ENCODE results near the gene SYT8.

The SYT8 gene

DNA sequence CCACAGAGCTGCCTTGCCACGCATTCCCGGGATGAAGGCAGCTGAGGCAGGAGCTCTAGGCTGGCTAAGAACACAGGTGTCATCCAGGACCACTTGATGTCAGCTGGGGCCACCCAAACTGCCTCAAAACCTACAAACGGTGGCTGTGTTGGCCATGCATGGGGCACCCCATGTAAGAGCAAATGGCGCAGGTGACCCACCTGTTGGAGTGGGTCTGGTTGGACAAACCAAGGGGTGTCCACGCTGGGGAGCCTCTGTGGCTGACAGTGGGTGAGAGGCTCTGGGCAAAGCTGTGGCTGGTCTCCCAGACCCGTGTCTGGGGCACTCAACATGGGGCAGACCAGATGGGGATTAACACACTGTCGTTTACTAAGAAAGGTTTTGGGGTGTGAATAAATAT, 19.0 kb upstream of the SYT8 start:
- Histone ChIP-seq H3K9ac (no peak overlapping the region), H4K20me1 (ENCODE audit: insufficient read depth) (no peaks in the 10 kb centered on the region), H2AFZ (ENCODE audit: low read depth) (no peak overlapping the region), H3K4me3 (IDR thresholded peaks at IDR 0.05; ENCODE audit: insufficient read depth, low read depth, low read length) (no peak overlapping the region), H3K79me2 (ENCODE audit: insufficient read depth, low read depth) (no peaks in the 10 kb centered on the region), H3K36me3 (ENCODE audit: insufficient read depth) (no peaks in the 10 kb centered on the region), H3K27me3 (ENCODE audit: insufficient read depth, low read depth) (peaks cover 97% of the 10 kb centered on the region), H3K4me1 (ENCODE audit: low read depth, poor library complexity, severe bottlenecking) (no peaks in the 10 kb centered on the region), H3K27ac (no peak overlapping the region), H3K4me2 (no peak overlapping the region)
- TF ChIP-seq, protein P1, sequence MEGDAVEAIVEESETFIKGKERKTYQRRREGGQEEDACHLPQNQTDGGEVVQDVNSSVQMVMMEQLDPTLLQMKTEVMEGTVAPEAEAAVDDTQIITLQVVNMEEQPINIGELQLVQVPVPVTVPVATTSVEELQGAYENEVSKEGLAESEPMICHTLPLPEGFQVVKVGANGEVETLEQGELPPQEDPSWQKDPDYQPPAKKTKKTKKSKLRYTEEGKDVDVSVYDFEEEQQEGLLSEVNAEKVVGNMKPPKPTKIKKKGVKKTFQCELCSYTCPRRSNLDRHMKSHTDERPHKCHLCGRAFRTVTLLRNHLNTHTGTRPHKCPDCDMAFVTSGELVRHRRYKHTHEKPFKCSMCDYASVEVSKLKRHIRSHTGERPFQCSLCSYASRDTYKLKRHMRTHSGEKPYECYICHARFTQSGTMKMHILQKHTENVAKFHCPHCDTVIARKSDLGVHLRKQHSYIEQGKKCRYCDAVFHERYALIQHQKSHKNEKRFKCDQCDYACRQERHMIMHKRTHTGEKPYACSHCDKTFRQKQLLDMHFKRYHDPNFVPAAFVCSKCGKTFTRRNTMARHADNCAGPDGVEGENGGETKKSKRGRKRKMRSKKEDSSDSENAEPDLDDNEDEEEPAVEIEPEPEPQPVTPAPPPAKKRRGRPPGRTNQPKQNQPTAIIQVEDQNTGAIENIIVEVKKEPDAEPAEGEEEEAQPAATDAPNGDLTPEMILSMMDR (conservative IDR thresholded peaks at IDR 0.05; ENCODE audit: low read depth, low read length): no peak

DNA sequence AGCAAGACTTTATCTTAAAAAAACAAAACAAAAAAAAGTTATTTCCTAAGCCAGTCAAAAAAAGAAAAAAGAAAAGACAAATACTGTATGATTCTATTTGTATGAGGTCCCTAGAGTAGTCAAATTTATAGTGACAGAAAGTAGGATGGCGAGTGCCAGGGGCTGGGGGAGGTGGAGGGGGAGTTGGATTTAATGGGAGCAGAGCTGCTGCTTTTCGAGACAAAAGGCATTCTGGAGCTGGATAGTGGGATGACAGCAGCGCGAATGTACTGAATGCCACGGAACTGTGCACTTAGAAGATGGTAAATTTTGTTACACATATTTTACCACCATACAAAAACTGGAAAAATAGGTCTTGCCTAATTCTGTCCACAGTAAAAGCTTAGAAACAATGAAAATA, 17.8 kb upstream of the SYT8 start:
- Histone ChIP-seq H3K4me3 (IDR thresholded peaks at IDR 0.05; ENCODE audit: insufficient read depth, low read depth, low read length) (no peak overlapping the region), H2AFZ (ENCODE audit: low read depth) (no peak overlapping the region), H3K4me2 (no peak overlapping the region), H3K27me3 (ENCODE audit: insufficient read depth, low read depth) (peaks cover 94% of the 10 kb centered on the region), H3K9ac (no peak overlapping the region), H3K4me1 (ENCODE audit: low read depth, poor library complexity, severe bottlenecking) (no peaks in the 10 kb centered on the region), H3K79me2 (ENCODE audit: insufficient read depth, low read depth) (no peaks in the 10 kb centered on the region), H3K36me3 (ENCODE audit: insufficient read depth) (no peaks in the 10 kb centered on the region), H3K27ac (no peak overlapping the region), H4K20me1 (ENCODE audit: insufficient read depth) (no peaks in the 10 kb centered on the region)
- TF ChIP-seq, protein P1 (conservative IDR thresholded peaks at IDR 0.05; ENCODE audit: low read depth, low read length): no peak

DNA sequence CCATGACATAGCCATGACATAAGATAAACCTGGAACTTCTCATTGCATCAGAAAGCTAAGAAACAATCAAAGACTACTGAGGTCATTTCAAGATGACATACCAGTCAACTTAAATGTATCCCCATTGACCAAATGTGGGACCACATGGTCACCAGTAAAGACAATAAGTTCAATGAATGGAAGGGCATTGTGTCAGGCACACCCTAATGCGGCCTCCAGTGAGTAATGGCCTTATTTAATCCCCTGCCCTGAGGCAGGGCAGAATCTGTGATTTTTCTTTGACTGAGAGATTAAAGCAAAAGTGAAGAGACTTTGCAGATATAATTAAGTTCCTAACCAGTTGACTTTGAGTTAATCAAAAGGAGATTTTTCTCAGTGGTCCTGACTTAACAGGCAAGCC, 17.3 kb upstream of the SYT8 start:
- no peak overlapping the region for H2AFZ ChIP-seq (ENCODE audit: low read depth)
- TF ChIP-seq, protein P1 (conservative IDR thresholded peaks at IDR 0.05; ENCODE audit: low read depth, low read length): no peak
- no peak overlapping the region for H3K27ac ChIP-seq
- no peak overlapping the region for H3K4me2 ChIP-seq
- no peaks in the 10 kb centered on the region for H4K20me1 ChIP-seq (ENCODE audit: insufficient read depth)
- H3K4me1 ChIP-seq (ENCODE audit: low read depth, poor library complexity, severe bottlenecking): no peaks in the 10 kb centered on the region
- peaks cover 94% of the 10 kb centered on the region for H3K27me3 ChIP-seq (ENCODE audit: insufficient read depth, low read depth)
- no peaks in the 10 kb centered on the region for H3K79me2 ChIP-seq (ENCODE audit: insufficient read depth, low read depth)
- no peak overlapping the region for H3K4me3 ChIP-seq (IDR thresholded peaks at IDR 0.05; ENCODE audit: insufficient read depth, low read depth, low read length)
- no peaks in the 10 kb centered on the region for H3K36me3 ChIP-seq (ENCODE audit: insufficient read depth)
- H3K9ac ChIP-seq: no peak overlapping the region

DNA sequence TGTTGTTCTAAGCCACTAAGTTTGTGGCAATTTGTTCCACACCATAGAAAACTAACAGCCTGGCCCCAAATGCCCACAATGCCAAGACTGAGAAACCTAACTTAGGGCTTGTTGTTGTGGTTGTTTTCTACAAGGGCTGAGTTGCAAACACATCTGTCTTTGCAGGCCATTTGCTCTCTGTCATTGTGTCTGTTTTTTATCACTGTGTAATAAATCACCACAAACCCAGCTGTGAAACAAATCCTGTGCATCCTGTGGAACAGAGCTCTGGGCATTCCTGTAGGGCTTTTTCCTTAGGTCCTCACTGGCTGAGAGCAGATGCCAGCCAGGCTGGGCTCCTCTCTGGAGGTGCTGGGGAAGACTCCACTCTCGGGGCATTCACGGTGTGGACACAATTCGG, 15.7 kb upstream of the SYT8 start:
- no peaks in the 10 kb centered on the region for H3K79me2 ChIP-seq (ENCODE audit: insufficient read depth, low read depth)
- no peak overlapping the region for H3K4me2 ChIP-seq
- H3K4me1 ChIP-seq (ENCODE audit: low read depth, poor library complexity, severe bottlenecking): no peaks in the 10 kb centered on the region
- no peaks in the 10 kb centered on the region for H4K20me1 ChIP-seq (ENCODE audit: insufficient read depth)
- H3K27me3 ChIP-seq (ENCODE audit: insufficient read depth, low read depth): peaks cover 89% of the 10 kb centered on the region
- H3K36me3 ChIP-seq (ENCODE audit: insufficient read depth): no peaks in the 10 kb centered on the region
- H3K4me3 ChIP-seq (IDR thresholded peaks at IDR 0.05; ENCODE audit: insufficient read depth, low read depth, low read length): no peak overlapping the region
- H3K9ac ChIP-seq: no peak overlapping the region
- H3K27ac ChIP-seq: no peak overlapping the region
- TF ChIP-seq, protein P1 (conservative IDR thresholded peaks at IDR 0.05; ENCODE audit: low read depth, low read length): no peak
- no peak overlapping the region for H2AFZ ChIP-seq (ENCODE audit: low read depth)
